Liver (tissue), 9 donors: Measurements from ENCODE around the gene EIPR1. TPM values are rescaled to one million over a fixed set of nuclear protein-coding genes. Genes with fewer than 3 reads are reported as not detected.

Source experiments
- DNase-seq: peaks from one replicate; pipeline ENCODE4 v3.0.0-alpha.2; 2017; ENCODE audit warnings: low spot score
- H3K27ac ChIP-seq, 2 donors: one replicate each; pipeline ENCODE4 v1.7.0; 2013; ENCODE audit warnings: inconsistent platforms in 2 of 2, low read length in 2 of 2, control low read depth in 1 of 2, low read depth in 1 of 2, mild to moderate bottlenecking in 1 of 2
- H3K27me3 ChIP-seq, 4 donors: one replicate each; pipeline versions ENCODE4 v1.6.1 to v1.7.0; 2013; ENCODE audit warnings: low read length in 3 of 4, inconsistent platforms in 1 of 4, mild to moderate bottlenecking in 1 of 4, moderate library complexity in 1 of 4; ENCODE audit not compliant: control insufficient read depth in 4 of 4, insufficient read depth in 4 of 4
- H3K36me3 ChIP-seq, 4 donors: one replicate each; pipeline versions ENCODE4 v1.6.1 to v1.7.0; 2013; ENCODE audit warnings: low read length in 3 of 4, mild to moderate bottlenecking in 3 of 4, low read depth in 1 of 4, moderate library complexity in 1 of 4; ENCODE audit not compliant: control insufficient read depth in 4 of 4, insufficient read depth in 3 of 4
- H3K4me1 ChIP-seq, 4 donors: one replicate each; pipeline versions ENCODE4 v1.6.1 to v1.7.0; 2013; ENCODE audit warnings: low read length in 3 of 4, mild to moderate bottlenecking in 3 of 4, moderate library complexity in 1 of 4; ENCODE audit not compliant: control insufficient read depth in 4 of 4, insufficient read depth in 4 of 4
- H3K4me3 ChIP-seq, 3 donors: one replicate each; pipeline versions ENCODE4 v1.6.1 to v1.7.0; 2013; ENCODE audit warnings: low read length in 3 of 3, control low read depth in 1 of 3, low read depth in 1 of 3, mild to moderate bottlenecking in 1 of 3
- H3K9ac ChIP-seq, 2 donors: one replicate each; pipeline ENCODE4 v1.7.0; 2013; ENCODE audit warnings: low read length in 2 of 2, mild to moderate bottlenecking in 2 of 2, moderate library complexity in 2 of 2, control low read depth in 1 of 2, low read depth in 1 of 2
- H3K9me3 ChIP-seq, 4 donors: one replicate each; pipeline versions ENCODE4 v1.6.1 to v1.7.0; 2013; ENCODE audit warnings: low read length in 3 of 4; ENCODE audit not compliant: control insufficient read depth in 4 of 4
- EGR1 ChIP-seq, 2 donors: IDR thresholded peaks; 2 replicates each; pipeline ENCODE4 v1.6.1; 2016 to 2018; ENCODE audit warnings: antibody characterized with exemption in 2 of 2, low read depth in 2 of 2
- FOXA1 ChIP-seq: IDR thresholded peaks from 2 replicates; pipeline ENCODE4 v1.6.1; 2016; ENCODE audit warnings: antibody characterized with exemption
- FOXA2 ChIP-seq: IDR thresholded peaks from 2 replicates; pipeline ENCODE4 v1.6.1; 2016; ENCODE audit warnings: antibody characterized with exemption
- GABPA ChIP-seq, 2 donors: IDR thresholded peaks in 1 of 2; conservative IDR thresholded peaks in 1 of 2; 2 replicates each; pipeline ENCODE4 v1.6.1; 2016; ENCODE audit warnings: antibody characterized with exemption in 2 of 2, mild to moderate bottlenecking in 1 of 2, moderate library complexity in 1 of 2
- HNF4A ChIP-seq, 2 donors: conservative IDR thresholded peaks; 2 replicates each; pipeline ENCODE4 v1.6.1; 2016; ENCODE audit warnings: antibody characterized with exemption in 2 of 2, mild to moderate bottlenecking in 2 of 2
- HNF4G ChIP-seq: IDR thresholded peaks from 2 replicates; pipeline ENCODE4 v1.6.1; 2016; ENCODE audit warnings: antibody characterized with exemption
- JUND ChIP-seq, 2 donors: IDR thresholded peaks; 2 replicates each; pipeline ENCODE4 v1.6.1; 2016; ENCODE audit warnings: antibody characterized with exemption in 2 of 2
- NR2F2 ChIP-seq: IDR thresholded peaks from 2 replicates; pipeline ENCODE4 v1.6.1; 2016; ENCODE audit warnings: antibody characterized with exemption
- RAD21 ChIP-seq, 2 donors: IDR thresholded peaks; 2 replicates each; pipeline ENCODE4 v1.6.1; 2016; ENCODE audit warnings: antibody characterized with exemption in 2 of 2, mild to moderate bottlenecking in 2 of 2
- RXRA ChIP-seq, 2 donors: IDR thresholded peaks; 2 replicates each; pipeline ENCODE4 v1.6.1; 2017 to 2018; ENCODE audit warnings: antibody characterized with exemption in 2 of 2, mild to moderate bottlenecking in 1 of 2
- SP1 ChIP-seq: IDR thresholded peaks from 2 replicates; pipeline ENCODE4 v1.6.1; 2018; ENCODE audit warnings: antibody characterized with exemption, mild to moderate bottlenecking
- TAF1 ChIP-seq: conservative IDR thresholded peaks from 2 replicates; pipeline ENCODE4 v1.6.1; 2016; ENCODE audit warnings: antibody characterized with exemption, mild to moderate bottlenecking
- YY1 ChIP-seq: IDR thresholded peaks from 2 replicates; pipeline ENCODE4 v1.6.1; 2016; ENCODE audit warnings: antibody characterized with exemption, mild to moderate bottlenecking
- WGBS: extraction: QIAGEN DNeasy Blood & Tissue Kit; methylation state at CpG from one replicate; pipeline ENCODE4 v1.1.7; 2013; 5-methylcytosine and 5-hydroxymethylcytosine counted together
- polyA plus RNA-seq, 2 donors: library from polyadenylated mRNA; stranded (reverse) in 1 of 2; unstranded in 1 of 2; fragments of 200-250 nt in 1 of 2; fragments of >200 nt in 1 of 2; fragmentation: Nextera tagmentation in 1 of 2; extraction: Ambion mirVana in 1 of 2; gene quantifications; one replicate each; pipeline versions ENCODE4 v1.2.1 to v1.2.3, GENCODE V29; 2013 to 2015
- total RNA-seq, 2 donors: library from RNA; depleted of rRNA; stranded (reverse); fragments of >200 nt; gene quantifications; one replicate each; pipeline ENCODE4 v1.2.3, GENCODE V29; 2014
- TF ChIP-seq, protein P1 (sequence below): IDR thresholded peaks from 2 replicates; pipeline ENCODE4 v1.6.1; 2016; ENCODE audit warnings: antibody characterized with exemption
- TF ChIP-seq, protein P2 (sequence below): IDR thresholded peaks from 2 replicates; pipeline ENCODE4 v1.6.1; 2016; ENCODE audit warnings: antibody characterized with exemption
- TF ChIP-seq, protein P3 (sequence below): IDR thresholded peaks from 2 replicates; pipeline ENCODE4 v1.6.1; 2016; ENCODE audit warnings: antibody characterized with exemption
- TF ChIP-seq, protein P4 (sequence below): fragments of 150-350 bp; IDR thresholded peaks from 2 replicates; pipeline ENCODE4 v1.5.1; 2017; ENCODE audit warnings: improper control_type of control experiment, low read depth, low read length; ENCODE audit not compliant: missing input control
- TF ChIP-seq, protein P5 (sequence below): IDR thresholded peaks from 2 replicates; pipeline ENCODE4 v1.6.1; 2016; ENCODE audit warnings: antibody characterized with exemption, mild to moderate bottlenecking
- donor health status: healthy.
- donor health status: healthy.
- donor health status: healthy.
- donor health status: healthy.
- donor health status: healthy.

The EIPR1 gene
- total and polyA plus RNA-seq, 4 donors = 7.6 to 12.1 (median 11.4) TPM

DNA sequence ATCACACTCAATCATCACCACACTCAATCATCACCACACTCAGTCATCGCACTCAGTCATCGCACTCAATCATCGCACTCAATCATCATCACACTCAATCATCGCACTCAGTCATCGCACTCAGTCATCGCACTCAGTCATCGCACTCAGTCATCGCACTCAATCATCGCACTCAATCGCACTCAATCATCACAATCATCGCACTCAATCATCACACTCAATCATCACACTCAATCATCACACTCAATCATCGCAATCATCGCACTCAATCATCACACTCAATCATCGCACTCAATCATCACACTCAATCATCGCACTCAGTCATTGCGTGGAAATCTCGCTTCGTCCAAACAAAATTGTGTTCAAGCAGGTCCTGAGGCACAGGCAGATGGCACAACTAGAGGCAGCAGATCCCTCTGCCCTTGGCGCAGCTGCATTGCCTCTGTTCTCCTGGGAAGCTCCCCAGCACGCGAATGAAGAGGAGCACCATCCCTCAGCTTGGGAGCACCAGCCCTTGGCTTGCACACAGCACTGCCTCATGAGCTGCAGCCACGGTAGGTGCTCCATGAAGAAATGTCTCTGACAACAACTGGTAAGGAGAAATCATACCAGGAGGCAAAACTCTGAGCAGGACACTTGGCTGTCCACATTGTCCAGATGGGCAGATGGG, 108.1 kb downstream of the EIPR1 start:
- no peaks in the 10 kb centered on the region for H3K27me3 ChIP-seq
- no peak overlapping the region for H3K9ac ChIP-seq
- no peak for DNase-seq
- no peak overlapping the region for H3K4me3 ChIP-seq
- H3K36me3 ChIP-seq = no peaks in the 10 kb centered on the region
- H3K27ac ChIP-seq = no peak overlapping the region
- H3K4me1 ChIP-seq = no peaks in the 10 kb centered on the region
- TF ChIP-seq EGR1 (IDR thresholded peaks at IDR 0.05; ENCODE audit: low read depth in 2 of 2) (no peak), GABPA (IDR thresholded peaks at IDR 0.05 in 1 of 2, conservative IDR thresholded peaks at IDR 0.05 in 1 of 2) (no peak), RAD21 (IDR thresholded peaks at IDR 0.05) (no peak), RXRA (IDR thresholded peaks at IDR 0.05) (no peak), NR2F2 (no peak), FOXA1 (no peak), JUND (IDR thresholded peaks at IDR 0.05) (no peak), TAF1 (no peak), SP1 (no peak), HNF4G (no peak), HNF4A (conservative IDR thresholded peaks at IDR 0.05) (no peak), FOXA2 (no peak), YY1 (no peak)
- TF ChIP-seq, protein P1, sequence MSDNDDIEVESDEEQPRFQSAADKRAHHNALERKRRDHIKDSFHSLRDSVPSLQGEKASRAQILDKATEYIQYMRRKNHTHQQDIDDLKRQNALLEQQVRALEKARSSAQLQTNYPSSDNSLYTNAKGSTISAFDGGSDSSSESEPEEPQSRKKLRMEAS = no peak
- TF ChIP-seq, protein P2, sequence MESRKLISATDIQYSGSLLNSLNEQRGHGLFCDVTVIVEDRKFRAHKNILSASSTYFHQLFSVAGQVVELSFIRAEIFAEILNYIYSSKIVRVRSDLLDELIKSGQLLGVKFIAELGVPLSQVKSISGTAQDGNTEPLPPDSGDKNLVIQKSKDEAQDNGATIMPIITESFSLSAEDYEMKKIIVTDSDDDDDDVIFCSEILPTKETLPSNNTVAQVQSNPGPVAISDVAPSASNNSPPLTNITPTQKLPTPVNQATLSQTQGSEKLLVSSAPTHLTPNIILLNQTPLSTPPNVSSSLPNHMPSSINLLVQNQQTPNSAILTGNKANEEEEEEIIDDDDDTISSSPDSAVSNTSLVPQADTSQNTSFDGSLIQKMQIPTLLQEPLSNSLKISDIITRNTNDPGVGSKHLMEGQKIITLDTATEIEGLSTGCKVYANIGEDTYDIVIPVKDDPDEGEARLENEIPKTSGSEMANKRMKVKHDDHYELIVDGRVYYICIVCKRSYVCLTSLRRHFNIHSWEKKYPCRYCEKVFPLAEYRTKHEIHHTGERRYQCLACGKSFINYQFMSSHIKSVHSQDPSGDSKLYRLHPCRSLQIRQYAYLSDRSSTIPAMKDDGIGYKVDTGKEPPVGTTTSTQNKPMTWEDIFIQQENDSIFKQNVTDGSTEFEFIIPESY = no peak
- TF ChIP-seq, protein P3, sequence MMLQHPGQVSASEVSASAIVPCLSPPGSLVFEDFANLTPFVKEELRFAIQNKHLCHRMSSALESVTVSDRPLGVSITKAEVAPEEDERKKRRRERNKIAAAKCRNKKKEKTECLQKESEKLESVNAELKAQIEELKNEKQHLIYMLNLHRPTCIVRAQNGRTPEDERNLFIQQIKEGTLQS = no peak
- TF ChIP-seq, protein P4, sequence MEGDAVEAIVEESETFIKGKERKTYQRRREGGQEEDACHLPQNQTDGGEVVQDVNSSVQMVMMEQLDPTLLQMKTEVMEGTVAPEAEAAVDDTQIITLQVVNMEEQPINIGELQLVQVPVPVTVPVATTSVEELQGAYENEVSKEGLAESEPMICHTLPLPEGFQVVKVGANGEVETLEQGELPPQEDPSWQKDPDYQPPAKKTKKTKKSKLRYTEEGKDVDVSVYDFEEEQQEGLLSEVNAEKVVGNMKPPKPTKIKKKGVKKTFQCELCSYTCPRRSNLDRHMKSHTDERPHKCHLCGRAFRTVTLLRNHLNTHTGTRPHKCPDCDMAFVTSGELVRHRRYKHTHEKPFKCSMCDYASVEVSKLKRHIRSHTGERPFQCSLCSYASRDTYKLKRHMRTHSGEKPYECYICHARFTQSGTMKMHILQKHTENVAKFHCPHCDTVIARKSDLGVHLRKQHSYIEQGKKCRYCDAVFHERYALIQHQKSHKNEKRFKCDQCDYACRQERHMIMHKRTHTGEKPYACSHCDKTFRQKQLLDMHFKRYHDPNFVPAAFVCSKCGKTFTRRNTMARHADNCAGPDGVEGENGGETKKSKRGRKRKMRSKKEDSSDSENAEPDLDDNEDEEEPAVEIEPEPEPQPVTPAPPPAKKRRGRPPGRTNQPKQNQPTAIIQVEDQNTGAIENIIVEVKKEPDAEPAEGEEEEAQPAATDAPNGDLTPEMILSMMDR = no peak
- TF ChIP-seq, protein P5, sequence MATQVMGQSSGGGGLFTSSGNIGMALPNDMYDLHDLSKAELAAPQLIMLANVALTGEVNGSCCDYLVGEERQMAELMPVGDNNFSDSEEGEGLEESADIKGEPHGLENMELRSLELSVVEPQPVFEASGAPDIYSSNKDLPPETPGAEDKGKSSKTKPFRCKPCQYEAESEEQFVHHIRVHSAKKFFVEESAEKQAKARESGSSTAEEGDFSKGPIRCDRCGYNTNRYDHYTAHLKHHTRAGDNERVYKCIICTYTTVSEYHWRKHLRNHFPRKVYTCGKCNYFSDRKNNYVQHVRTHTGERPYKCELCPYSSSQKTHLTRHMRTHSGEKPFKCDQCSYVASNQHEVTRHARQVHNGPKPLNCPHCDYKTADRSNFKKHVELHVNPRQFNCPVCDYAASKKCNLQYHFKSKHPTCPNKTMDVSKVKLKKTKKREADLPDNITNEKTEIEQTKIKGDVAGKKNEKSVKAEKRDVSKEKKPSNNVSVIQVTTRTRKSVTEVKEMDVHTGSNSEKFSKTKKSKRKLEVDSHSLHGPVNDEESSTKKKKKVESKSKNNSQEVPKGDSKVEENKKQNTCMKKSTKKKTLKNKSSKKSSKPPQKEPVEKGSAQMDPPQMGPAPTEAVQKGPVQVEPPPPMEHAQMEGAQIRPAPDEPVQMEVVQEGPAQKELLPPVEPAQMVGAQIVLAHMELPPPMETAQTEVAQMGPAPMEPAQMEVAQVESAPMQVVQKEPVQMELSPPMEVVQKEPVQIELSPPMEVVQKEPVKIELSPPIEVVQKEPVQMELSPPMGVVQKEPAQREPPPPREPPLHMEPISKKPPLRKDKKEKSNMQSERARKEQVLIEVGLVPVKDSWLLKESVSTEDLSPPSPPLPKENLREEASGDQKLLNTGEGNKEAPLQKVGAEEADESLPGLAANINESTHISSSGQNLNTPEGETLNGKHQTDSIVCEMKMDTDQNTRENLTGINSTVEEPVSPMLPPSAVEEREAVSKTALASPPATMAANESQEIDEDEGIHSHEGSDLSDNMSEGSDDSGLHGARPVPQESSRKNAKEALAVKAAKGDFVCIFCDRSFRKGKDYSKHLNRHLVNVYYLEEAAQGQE = no peak
- no peaks in the 10 kb centered on the region for H3K9me3 ChIP-seq
- whole genome bisulfite sequencing = 98% methylated on average over 22 of the region's 22 CpGs
